Gastrocnemius medialis (tissue), 4 donors: Measurements from ENCODE around the gene ST8SIA2. TPM values are rescaled to one million over a fixed set of nuclear protein-coding genes. Genes with fewer than 3 reads are reported as not detected.

Source experiments
- ATAC-seq, 2 donors: fragments of 150-250 bp; one replicate each; pipeline ENCODE4 v1.9.1; 2016
- DNase-seq, 2 donors: peaks; one replicate each; pipeline ENCODE4 v3.0.0-alpha.2; 2019
- H3K27ac ChIP-seq, 4 donors: fragments of 200-600 bp; sonication (generic); 1 replicate in 1 of 4; 2 replicates in 3 of 4; pipeline ENCODE4 v1.5.1; 2016 to 2018; ENCODE audit warnings: mild to moderate bottlenecking in 2 of 4, moderate library complexity in 1 of 4
- H3K27me3 ChIP-seq, 3 donors: fragments of 200-600 bp; sonication (generic) in 2 of 3; 1 replicate in 1 of 3; 2 replicates in 2 of 3; pipeline versions ENCODE4 v1.5.1 to v1.6.0; 2016 to 2019; ENCODE audit warnings: mild to moderate bottlenecking in 1 of 3, moderate library complexity in 1 of 3
- H3K36me3 ChIP-seq, 2 donors: fragments of 200-600 bp; sonication (generic) in 1 of 2; one replicate each; pipeline ENCODE4 v1.5.1; 2017 to 2018
- H3K4me1 ChIP-seq, 2 donors: fragments of 200-600 bp; sonication (generic) in 1 of 2; one replicate each; pipeline ENCODE4 v1.5.1; 2016 to 2017; ENCODE audit warnings: mild to moderate bottlenecking in 2 of 2
- H3K4me3 ChIP-seq, 4 donors: fragments of 200-600 bp; sonication (generic) in 3 of 4; 1 replicate in 1 of 4; 2 replicates in 3 of 4; pipeline ENCODE4 v1.5.1; 2016 to 2019; ENCODE audit warnings: mild to moderate bottlenecking in 2 of 4
- H3K9me3 ChIP-seq, 3 donors: fragments of 200-600 bp; sonication (generic) in 2 of 3; 1 replicate in 1 of 3; 2 replicates in 2 of 3; pipeline ENCODE4 v1.5.1; 2016 to 2019
- CTCF ChIP-seq, 5 experiments: fragments of 450-650 bp in 3 of 5; fragments of 200-600 bp in 2 of 5; sonication (generic) in 2 of 5; IDR thresholded peaks in 4 of 5; conservative IDR thresholded peaks in 1 of 5; 1 replicate in 4 of 5; 2 replicates in 1 of 5; pipeline ENCODE4 v1.5.1; 2016 to 2019; ENCODE audit warnings: antibody characterized with exemption in 5 of 5, mild to moderate bottlenecking in 3 of 5, moderate library complexity in 3 of 5
- POLR2A ChIP-seq, 2 donors: fragments of 450-650 bp; IDR thresholded peaks; one replicate each; pipeline ENCODE4 v1.6.1; 2017; ENCODE audit warnings: antibody characterized with exemption in 2 of 2, mild to moderate bottlenecking in 2 of 2, moderate library complexity in 2 of 2
- in situ Hi-C, 4 donors: fragments of 200-750 bp; cut with MboI; loops; one replicate each; pipeline versions ENCODE4 v1.15.0 to v1.8.0; 2017; ENCODE audit warnings: low sequenced_read_pairs in 4 of 4
- intact Hi-C: fragments of 100-400 bp; cut with DNase I; formaldehyde crosslinking; loops from one replicate; pipeline ENCODE4 v1.15.1; 2023; ENCODE audit warnings: low total_unique reads
- total RNA-seq, 4 donors: library from RNA; depleted of rRNA; stranded (reverse); fragments of >200 nt; gene quantifications; one replicate each; pipeline versions ENCODE4 v1.1.0 to v1.2.3, GENCODE V29; 2016

Gene ST8SIA2
- total RNA-seq, 4 donors from 2014 or later = not detected

- no peak overlapping the region for H3K4me3 ChIP-seq
- in situ Hi-C loops = no loop called here
- TF ChIP-seq POLR2A (IDR thresholded peaks at IDR 0.05) (no peak), CTCF (IDR thresholded peaks at IDR 0.05 in 4 of 5, conservative IDR thresholded peaks at IDR 0.05 in 1 of 5) (no peak)
- H3K4me1 ChIP-seq = no peaks in the 10 kb centered on the region
- H3K9me3 ChIP-seq = no peaks in the 10 kb centered on the region
- no peaks in the 10 kb centered on the region for H3K36me3 ChIP-seq
- intact Hi-C loops = no loop called here
- no peak overlapping the region for H3K27ac ChIP-seq
- DNase-seq (no peak), ATAC-seq (no peak)
- H3K27me3 ChIP-seq = no peaks in the 10 kb centered on the region
These were observed 57.6 kb downstream of the ST8SIA2 start for GRCh38 chr15:92451225-92451825.

GRCh38 chr15:92452143-92452542 lies 58.5 kb downstream of the ST8SIA2 start:
- Histone ChIP-seq H3K9me3 (no peaks in the 10 kb centered on the region), H3K27me3 (no peaks in the 10 kb centered on the region), H3K36me3 (no peaks in the 10 kb centered on the region), H3K4me1 (no peaks in the 10 kb centered on the region), H3K4me3 (no peak overlapping the region), H3K27ac (no peak overlapping the region)
- intact Hi-C loops (no loop called here), in situ Hi-C loops (no loop called here)
- TF ChIP-seq POLR2A (IDR thresholded peaks at IDR 0.05) (no peak), CTCF (IDR thresholded peaks at IDR 0.05 in 4 of 5, conservative IDR thresholded peaks at IDR 0.05 in 1 of 5) (no peak)
- ATAC-seq = no peak
- no peak for DNase-seq

GRCh38 chr15:92453607-92454006 lies 59.9 kb downstream of the ST8SIA2 start:
- Histone ChIP-seq H3K4me1 (no peaks in the 10 kb centered on the region), H3K9me3 (no peaks in the 10 kb centered on the region), H3K36me3 (no peaks in the 10 kb centered on the region), H3K27me3 (no peaks in the 10 kb centered on the region), H3K4me3 (no peak overlapping the region), H3K27ac (no peak overlapping the region)
- DNase-seq = no peak
- in situ Hi-C loops = no loop called here
- ATAC-seq = no peak
- TF ChIP-seq POLR2A (IDR thresholded peaks at IDR 0.05) (no peak), CTCF (IDR thresholded peaks at IDR 0.05 in 4 of 5, conservative IDR thresholded peaks at IDR 0.05 in 1 of 5) (no peak)
- intact Hi-C loops = no loop called here

- intact Hi-C loops = no loop called here
- in situ Hi-C loops = no loop called here
These were observed 60.9 kb downstream of the ST8SIA2 start for GRCh38 chr15:92454555-92455105.

More at GRCh38 chr15:92454555-92455105, 60.9 kb downstream of the ST8SIA2 start:
- H3K4me1 ChIP-seq = no peaks in the 10 kb centered on the region
- TF ChIP-seq POLR2A (IDR thresholded peaks at IDR 0.05) (no peak), CTCF (IDR thresholded peaks at IDR 0.05 in 4 of 5, conservative IDR thresholded peaks at IDR 0.05 in 1 of 5) (no peak)
- DNase-seq (no peak), ATAC-seq (no peak)
- no peaks in the 10 kb centered on the region for H3K9me3 ChIP-seq
- no peak overlapping the region for H3K27ac ChIP-seq
- no peaks in the 10 kb centered on the region for H3K36me3 ChIP-seq
- no peaks in the 10 kb centered on the region for H3K27me3 ChIP-seq
- H3K4me3 ChIP-seq = no peak overlapping the region
